Stimulated activated CD8-positive, alpha-beta memory T cell treated with anti-CD3 and anti-CD28 coated beads, Interleukin-4, amount 100 ng/mL, for 1 hour (primary cell): ENCODE results near the gene BBS10.
"Not testable (repeated sequence)": the region's sequence is repeated elsewhere in the genome, so short reads cannot be mapped to it uniquely, and the experiment has no call there.

Experiments used
- DNase-seq, 2 donors: peaks; one replicate each; pipeline ENCODE4 v3.0.0-alpha.2; 2020; ENCODE audit warnings: low read depth in 2 of 2, low spot score in 1 of 2

Gene BBS10

DNA sequence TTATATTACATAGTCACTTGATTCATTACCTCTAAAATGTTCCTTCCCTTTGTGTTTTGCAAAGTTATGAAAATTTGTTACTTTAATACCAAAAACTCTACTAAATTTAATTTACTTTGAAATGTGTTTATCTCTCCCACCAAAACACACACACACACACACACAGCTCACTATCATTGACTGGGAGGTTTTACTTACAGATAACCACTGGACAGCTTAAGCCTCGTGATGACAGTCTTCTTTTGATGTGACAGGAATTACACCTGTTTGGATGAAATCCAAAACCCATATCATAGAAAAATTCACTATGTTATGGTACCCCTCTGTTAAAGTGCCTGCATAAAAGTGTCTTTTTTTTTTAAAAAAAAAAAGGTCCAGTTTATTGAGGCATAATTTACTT, 15.6 kb downstream of the BBS10 start:
- no peak for DNase-seq

DNA sequence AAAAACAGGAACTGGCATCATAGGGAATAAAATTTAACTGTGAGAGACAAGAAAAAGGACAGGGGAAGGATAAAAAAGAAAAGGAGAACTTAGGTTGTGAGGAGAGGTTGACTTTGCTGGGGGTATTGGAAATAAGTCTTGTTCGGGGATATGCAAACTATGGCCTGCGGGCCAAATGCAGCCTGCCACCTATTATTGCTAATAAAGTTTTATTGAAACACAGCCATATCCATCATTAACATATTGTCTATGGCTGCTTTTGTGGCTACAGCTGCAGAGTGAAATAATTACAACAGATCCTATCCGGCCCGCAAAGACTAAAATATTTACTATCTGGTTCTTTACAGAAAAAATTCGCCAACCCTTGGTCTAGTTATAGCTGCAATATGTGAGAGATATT, 18.6 kb downstream of the BBS10 start:
- DNase-seq: no peak

DNA sequence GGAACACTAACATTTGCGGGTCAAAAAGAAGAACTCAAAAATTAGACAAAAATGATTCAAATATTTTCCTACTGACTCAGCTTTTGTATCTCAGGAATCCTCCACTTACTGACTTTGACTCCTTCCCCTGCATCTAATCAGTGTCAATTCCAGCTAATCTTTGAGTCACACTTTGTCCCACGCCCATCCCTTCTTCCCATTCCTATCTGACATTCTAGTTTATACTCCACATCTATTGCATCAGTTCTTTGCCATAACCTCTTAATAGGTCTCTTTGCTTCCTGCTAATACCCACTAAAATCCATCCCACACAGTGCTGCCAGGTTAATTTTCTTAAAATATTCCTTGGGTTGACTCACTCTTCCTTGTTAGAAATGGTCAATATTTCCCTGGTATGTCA, 19.1 kb downstream of the BBS10 start:
- DNase-seq: no peak

DNA sequence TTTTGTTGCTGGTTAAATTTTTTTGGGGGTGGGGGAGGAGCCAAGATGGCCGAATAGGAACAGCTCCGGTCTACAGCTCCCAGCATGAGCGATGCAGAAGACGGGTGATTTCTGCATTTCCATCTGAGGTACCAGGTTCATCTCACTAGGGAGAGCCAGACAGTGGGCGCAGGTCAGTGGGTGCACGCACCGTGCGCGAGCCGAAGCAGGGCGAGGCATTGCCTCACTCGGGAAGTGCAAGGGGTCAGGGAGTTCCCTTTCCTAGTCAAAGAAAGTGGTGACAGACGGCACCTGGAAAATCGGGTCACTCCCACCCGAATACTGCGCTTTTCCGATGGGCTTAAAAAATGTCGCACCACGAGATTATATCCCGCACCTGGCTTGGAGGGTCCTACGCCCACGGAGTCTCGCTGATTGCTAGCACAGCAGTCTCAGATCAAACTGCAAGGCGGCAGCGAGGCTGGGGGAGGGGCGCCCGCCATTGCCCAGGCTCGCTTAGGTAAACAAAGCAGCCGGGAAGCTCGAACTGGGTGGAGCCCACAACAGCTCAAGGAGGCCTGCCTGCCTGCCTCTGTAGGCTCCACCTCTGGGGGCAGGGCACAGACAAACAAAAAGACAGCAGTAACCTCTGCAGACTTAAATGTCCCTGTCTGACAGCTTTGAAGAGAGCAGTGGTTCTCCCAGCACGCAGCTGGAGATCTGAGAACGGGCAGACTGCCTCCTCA, 28.5 kb downstream of the BBS10 start:
- DNase-seq: not testable (repeated sequence)

DNA sequence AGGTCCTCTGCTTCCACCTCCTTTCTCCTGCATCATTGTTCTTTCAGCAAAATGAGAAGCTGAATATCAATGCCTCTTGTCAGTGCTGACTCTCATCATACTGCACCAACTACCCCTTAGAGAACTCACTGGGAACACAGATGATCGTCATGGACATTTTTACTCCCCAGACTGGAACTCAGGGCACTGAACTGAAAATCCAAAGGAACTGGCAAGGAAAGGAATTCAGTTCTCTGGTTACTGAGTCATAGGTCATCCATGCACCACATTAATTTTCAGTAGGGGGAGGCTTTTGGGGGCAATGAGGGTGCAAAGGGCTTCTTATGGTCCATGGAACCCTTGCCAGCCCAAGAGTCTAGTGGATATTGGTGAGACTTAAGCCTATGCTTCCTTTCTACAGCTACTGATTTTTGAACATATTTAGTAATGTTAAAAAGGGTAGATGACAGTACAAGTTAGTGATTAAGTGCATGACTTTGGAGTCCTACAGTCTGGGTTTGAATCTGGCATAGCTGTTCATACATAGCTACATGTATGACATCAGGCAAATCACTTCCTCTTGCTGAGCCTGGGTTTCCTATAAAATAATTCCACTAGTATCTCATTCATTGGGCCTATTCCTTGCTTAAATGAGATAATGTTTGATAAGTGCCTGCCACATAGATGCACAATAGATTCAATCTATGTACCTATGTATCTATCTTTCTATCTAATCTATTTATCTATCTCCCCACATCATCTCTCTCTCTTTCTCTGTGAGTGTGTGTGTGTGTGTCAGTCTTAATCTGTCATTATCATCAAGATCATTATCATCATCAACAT, 29.2 kb downstream of the BBS10 start:
- DNase-seq: no peak

DNA sequence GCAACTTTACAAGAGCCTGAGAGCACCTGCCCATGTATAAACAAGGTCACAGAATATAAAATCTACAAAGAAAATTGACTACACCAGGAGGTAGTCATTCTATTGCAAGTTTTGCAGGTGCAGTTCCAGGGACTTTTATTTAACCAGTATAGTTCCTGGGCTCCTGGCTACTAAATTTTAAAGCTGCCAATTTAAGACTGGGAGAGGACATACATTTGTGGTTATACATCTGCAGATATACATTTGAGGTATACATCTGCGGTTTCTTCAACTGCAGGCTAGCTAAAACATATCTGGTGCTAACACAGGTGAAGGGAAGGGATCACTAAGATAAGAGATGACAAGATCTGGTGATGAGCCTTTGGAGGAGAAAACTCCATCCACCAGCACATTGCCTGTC, 30.2 kb downstream of the BBS10 start:
- DNase-seq: no peak

DNA sequence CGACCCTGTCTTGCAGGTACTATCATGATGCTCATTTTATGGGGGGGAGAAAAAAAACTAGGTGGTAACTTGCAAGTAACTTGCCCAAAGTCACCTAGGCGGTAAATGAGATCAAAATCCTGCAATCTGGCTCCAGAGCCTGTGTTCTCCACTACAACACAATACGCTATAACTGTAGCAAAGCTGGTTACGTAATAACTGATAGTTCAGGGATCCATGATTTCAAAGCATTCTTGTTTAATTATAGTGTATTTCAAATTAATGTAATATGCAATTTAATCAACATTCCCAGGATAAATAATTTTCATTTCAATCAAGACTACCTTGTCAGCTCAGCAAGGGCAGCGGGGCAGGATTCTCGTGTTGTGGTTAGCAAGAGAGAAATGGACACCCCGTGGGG, 31.7 kb downstream of the BBS10 start:
- no peak for DNase-seq

DNA sequence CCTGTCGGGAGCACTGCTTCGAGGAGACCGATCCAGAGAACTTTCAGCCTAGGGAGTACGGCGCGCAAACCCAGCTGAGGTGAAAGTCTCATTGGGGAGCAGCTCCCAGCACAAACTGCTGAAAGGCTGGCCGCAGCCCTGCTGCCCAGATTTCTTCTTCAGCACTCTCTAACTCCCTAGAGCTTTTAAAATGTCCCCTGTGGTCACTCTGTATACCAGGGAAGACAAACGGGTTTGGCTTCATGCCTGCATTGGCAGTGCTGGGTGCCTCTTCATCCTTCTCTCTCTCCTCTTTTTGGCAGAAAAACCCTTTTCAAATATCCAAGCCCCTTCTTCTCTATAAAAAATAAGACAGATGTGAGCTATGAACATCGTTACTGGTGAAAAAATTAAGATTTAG, 34.9 kb downstream of the BBS10 start:
- DNase-seq: no peak

DNA sequence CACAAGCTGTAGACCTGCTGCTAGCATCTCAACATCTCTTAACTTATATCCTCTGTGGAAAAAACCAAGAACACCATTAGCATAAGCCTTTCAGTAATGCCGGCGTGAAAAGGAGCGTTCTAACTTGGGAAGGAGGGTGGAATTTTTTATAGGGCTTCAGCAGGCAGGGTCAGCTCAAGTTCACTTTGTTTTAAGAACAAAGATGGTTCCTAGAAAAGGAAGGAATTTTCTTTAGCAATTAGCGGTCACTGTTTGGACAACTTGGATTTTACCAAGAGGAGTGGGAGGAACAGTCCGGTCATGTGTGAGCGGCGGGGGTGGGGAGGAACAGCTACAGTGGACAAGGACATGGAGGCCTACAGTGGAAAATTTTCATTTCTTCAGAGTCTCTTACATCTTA, 35.9 kb downstream of the BBS10 start:
- DNase-seq: no peak

DNA sequence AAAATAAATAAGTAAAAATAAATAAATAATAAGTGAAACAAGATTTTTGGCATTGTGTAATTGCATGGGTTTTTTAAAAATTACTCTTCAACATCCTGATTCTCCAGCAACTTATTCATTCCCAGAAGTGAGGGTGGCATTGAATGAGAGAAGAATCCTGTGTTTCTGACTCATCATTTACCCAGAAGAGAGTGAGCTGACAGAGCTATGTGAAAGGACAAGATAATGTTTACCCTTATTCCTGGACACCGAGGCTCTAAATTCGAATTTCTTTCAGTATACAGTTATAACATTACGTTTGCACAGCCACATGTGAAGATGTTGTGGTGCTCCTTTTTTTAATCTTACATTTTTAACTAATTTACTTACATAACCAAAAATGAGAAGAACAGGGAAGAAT, 36.4 kb downstream of the BBS10 start:
- no peak for DNase-seq

DNA sequence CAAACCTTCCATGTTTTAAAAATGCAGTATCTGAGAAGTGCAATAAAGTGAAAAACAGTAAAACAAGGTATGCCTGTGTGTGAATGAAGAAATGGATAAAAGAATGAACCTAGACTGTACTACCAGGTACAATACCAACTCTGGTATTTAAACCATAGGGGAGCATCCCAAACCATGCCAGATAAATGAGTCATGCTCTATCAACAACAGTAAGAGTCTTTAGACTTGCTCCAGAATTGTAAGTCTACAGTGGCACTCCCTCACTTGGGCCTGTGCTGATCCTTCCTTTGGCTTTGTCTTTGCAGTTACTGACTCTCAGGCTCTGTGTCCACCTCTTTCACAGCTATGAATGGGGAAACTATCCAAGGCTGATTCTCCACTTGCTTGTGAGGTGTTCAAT, 38.1 kb downstream of the BBS10 start:
- no peak for DNase-seq

DNA sequence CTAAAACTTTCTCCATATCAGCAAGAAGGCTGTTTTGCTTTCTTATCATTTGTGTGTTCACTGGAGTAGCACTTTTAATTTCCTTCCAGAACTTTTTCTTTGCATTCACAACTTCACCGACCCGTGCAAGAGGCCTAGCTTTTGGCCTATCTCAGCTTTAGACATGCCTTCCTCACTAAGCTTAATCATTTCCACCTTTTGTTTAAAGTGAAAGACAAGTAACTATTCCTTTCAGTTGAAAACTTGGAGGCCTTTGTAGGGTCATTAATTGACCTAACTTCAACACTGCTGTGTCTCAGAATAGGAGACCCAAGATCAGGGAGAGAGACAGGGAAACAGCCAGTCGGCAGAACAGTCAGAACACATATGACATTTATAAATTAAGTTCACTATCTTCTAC, 39.3 kb downstream of the BBS10 start:
- DNase-seq: no peak

DNA sequence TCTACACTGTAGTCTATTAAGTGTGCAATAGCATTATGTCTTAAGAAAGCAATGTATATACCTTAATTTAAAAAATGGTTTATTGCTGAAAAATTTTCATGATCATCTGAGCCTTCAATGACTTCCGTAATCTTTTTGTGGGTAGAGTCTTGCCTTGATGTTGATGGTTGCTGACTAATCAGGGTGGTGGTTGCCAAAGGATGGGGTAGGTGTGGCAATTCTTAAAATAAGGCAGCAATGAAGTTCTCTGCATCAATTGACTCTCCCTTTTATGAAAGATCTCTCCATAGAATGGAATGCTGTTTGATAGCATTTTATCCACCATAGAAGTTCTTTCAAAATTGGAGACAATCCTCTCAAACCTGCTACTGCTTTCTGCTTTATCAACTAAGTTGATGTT, 41.1 kb downstream of the BBS10 start:
- DNase-seq: no peak

DNA sequence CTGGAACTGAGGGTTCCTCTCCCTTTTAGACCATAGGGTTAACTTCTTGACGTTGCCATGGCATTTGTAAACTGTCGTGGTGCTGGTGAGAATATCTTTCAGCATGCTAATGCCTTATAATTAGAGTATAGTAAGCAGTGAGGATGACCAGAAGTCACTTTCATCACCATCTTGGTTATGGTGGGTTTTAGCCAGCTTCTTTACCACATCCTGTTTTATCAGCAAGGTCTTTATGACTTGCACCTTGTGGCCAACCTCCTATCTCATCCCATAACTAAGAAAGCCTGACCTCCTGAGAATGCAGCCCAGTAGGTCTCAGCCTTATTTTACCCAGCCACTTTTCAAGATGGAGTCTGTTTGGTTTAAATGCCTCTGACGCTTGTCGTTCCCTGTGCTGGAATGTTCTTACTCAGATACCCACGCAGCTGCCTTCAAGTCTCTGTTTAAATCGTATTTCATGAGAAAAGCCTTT, 44.2 kb downstream of the BBS10 start:
- no peak for DNase-seq

DNA sequence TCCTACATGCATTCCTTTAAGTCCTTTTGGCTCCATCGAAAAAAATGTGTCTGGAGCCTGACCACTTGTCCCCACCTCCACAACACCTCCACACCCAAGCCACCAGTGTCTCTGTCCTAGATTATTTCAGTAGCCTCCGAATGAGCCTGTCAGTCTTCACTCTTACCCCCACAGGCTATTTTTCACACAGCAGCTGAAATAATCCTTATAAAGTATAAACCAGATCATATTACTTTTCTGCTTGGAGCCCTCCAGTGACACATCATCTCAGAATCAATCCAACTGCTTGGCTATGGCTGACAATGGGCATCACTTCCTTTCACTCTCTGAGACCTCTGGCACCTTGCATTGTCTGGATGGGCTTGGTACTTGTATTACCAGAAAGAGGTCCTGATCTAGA, 44.9 kb downstream of the BBS10 start:
- DNase-seq: no peak

DNA sequence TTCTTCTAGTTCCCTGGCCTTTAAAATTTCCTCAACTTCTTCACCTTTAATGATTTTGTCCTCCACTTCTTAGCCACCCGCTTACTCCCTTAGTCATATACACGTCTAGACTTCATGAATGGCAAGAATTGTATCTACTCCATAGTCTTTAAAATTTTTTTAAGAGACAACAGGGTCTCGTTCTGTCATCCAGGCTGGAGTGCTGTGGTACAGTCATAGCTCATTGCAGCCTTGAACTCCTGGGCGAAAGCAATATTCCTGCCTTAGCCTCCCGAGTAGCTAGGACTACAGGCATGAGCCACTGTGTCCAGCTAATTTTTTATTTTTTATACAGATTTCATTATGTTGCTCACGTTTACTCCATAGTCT, 47.9 kb downstream of the BBS10 start:
- DNase-seq: no peak

DNA sequence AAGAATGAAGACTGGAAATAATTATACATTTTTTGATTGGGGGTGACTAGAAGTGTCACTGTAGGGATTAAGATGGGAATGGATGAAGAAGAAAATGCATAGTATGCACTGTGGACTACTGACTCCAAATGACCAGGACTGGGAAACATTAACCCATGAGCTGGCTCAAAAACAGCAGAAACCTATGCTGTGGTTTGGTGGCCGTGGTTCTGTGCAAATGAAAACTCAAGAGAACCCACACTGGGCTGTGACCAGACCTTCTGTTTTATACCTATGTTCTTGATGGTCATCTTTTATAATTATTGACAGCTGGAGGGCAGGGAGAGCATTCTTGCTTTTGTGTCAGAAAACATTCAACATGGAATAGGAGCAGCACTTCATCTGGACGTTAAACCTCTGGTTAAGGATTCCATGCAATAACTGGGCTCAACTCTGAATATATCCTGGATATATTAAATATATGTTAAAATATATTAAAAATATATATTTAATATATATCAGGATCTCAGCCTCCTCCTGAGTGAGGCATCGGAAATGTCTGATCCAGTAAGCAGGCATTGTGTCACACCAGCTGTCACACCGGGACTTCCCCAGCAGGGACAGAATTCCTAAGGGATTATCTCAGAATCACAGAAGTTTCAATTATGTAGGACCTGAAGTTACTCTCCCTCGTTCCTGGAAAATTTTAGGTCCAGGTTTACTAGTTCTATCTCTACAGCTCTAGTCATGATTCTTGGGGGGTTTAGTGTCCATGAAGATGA, 48.5 kb downstream of the BBS10 start:
- no peak for DNase-seq
